Measurements from ENCODE around the gene CYP26B1. TPM values are rescaled to one million over a fixed set of nuclear protein-coding genes. Genes with fewer than 3 reads are reported as not detected.

CYP26B1 gene
- total and polyA plus RNA-seq, 2 of the 8 experiments (the other 6 are each of a cell fraction or from before 2014, with no cell fraction given): 0.06 to 0.69 TPM

DNA sequence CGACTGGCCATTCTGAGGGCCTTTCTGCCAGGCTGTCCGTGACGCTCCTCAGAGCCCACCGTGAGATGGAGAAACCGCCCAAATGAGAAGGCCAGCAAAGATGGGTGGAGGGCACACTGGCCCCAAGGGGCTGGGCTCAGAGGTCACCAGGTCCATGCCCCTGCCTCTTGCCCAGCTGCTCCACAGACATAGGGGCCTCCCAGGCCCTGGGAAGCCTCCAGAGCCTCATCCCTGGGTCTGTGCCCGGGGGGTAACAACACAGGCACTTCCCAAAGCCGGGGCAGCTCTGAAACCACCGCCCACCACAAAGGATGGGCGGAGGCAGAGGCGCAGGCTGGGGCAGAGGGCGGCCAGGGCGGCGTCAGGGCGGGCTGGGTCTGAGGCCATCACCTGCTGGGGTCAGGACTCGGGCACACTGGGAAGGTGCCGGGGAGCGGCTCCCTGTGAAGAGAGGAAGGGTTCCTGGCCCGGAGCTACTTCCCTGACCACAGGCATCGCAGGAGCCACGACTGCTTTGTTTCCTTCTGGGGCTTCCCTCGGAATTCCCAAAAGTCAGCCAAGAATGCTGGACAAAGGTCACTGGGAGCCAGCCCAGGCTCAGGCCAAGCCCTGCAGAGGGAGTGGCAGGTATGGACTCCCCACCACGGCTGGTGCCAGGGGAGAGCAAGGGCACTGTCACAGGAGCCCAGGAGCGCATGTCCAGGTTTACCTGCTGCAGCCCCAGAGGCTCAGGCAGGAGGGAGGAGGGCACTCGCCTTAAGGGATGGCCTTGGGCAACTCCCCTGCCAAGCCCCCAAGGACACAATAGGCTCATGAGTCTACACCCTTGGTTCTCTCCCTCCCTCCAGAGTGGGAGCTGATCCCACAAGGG is 9.4 kb downstream of the CYP26B1 start:
- Histone ChIP-seq H3K4me1 (replicated peaks in 1 of 4; ENCODE audit: control insufficient read depth in 3 of 4, insufficient read depth in 4 of 4, low read length in 3 of 4) (peaks cover 0 to 15% (median 11%) of the 10 kb centered on the region in 4 experiments; a peak in 6 of 7 replicates), H3K36me3 (ENCODE audit: control insufficient read depth in 2 of 4, insufficient read depth in 4 of 4, low read length in 3 of 4) (no peaks in the 10 kb centered on the region), H3K4me3 (ENCODE audit: extremely low read depth in 1 of 4, insufficient read depth in 2 of 4, low read depth in 3 of 4, low read length in 4 of 4) (no peak overlapping the region), H3K18ac (ENCODE audit: extremely low read depth, low read length) (peak overlapping the region; percentile 32), H3K79me2 (ENCODE audit: control insufficient read depth in 1 of 2, insufficient read depth in 2 of 2, low read length in 2 of 2) (no peaks in the 10 kb centered on the region), H4K20me1 (replicated peaks in 1 of 2; ENCODE audit: control insufficient read depth in 1 of 2, insufficient read depth in 2 of 2, low read length in 2 of 2) (peaks cover 0 to 4% of the 10 kb centered on the region in 2 experiments), H3K27ac (ENCODE audit: low read depth, low read length) (no peak overlapping the region), H3K9ac (replicated peaks in 1 of 4; ENCODE audit: extremely low read depth in 1 of 4, low read depth in 3 of 4, low read length in 3 of 4) (no peak overlapping the region), H3K14ac (ENCODE audit: insufficient read length) (no peak overlapping the region), H4K8ac (ENCODE audit: extremely low read depth, insufficient read depth, low read length) (no peak overlapping the region), H3K9me3 (ENCODE audit: insufficient read depth in 2 of 2, low read depth in 1 of 2, low read length in 1 of 2) (no peaks in the 10 kb centered on the region), H3K4me2 (ENCODE audit: insufficient read depth in 1 of 2, low read depth in 2 of 2, low read length in 2 of 2) (no peak overlapping the region), H2BK15ac (ENCODE audit: low read length) (no peak overlapping the region), H2AK5ac (ENCODE audit: low read depth, low read length) (no peak overlapping the region), H2AFZ (ENCODE audit: low read length) (no peak overlapping the region), H3K27me3 (replicated peaks in 1 of 4; ENCODE audit: control insufficient read depth in 3 of 4, extremely low read depth in 1 of 4, insufficient read depth in 3 of 4, low read length in 3 of 4) (peaks cover 18 to 39% (median 36%) of the 10 kb centered on the region in 4 experiments), H3K23me2 (ENCODE audit: low read depth, low read length) (peaks cover 4% of the 10 kb centered on the region; the same call in 1 of the 2 replicates), H2BK12ac (ENCODE audit: low read depth, low read length) (no peak overlapping the region), H3K23ac (ENCODE audit: insufficient read length) (no peak overlapping the region), H3K4ac (replicated peaks; ENCODE audit: insufficient read length, low read depth, low read length) (no peak overlapping the region), H4K5ac (ENCODE audit: insufficient read length, low read depth, low read length) (no peak overlapping the region), H3K79me1 (ENCODE audit: low read depth, low read length) (no peaks in the 10 kb centered on the region), H2BK5ac (ENCODE audit: low read depth, low read length) (no peak overlapping the region), H2BK20ac (ENCODE audit: low read length) (no peak overlapping the region), H4K91ac (replicated peaks; ENCODE audit: insufficient read length, low read length) (no peak overlapping the region), H3K56ac (replicated peaks; ENCODE audit: insufficient read length, low read depth, low read length) (no peak overlapping the region), H2BK120ac (replicated peaks; ENCODE audit: low read depth, low read length) (no peak overlapping the region)
- ChIA-PET CTCF (ENCODE audit: partially characterized antibody) (interaction anchor here (0.6 to 9.5 kb wide), 40 partner anchors 10 to 1039 kb away, joined by 3 to 70 read pairs (median 3); no protein-coding TSS in a partner anchor), POLR2A (ENCODE audit: partially characterized antibody) (no interaction called here)
- 72% methylated on average over 23 of the region's 24 CpGs; no CpG with 5 or more reads in 1 of the 2 experiments for WGBS, 2 experiments (ENCODE audit: extremely low coverage in 1 of 2, insufficient coverage in 1 of 2, insufficient read length in 1 of 2, insufficient replicate concordance in 2 of 2, low coverage in 1 of 2, low lambda C conversion rate in 2 of 2, missing lambda C conversion rate in 1 of 2)
- FAIRE-seq (no peak), DNase-seq (ENCODE audit: low read depth in 1 of 2, low spot score in 2 of 2) (no peak)
- TF ChIP-seq CTBP2 (IDR thresholded peaks at IDR 0.05; ENCODE audit: borderline replicate concordance, insufficient read depth, insufficient read length, low read length): no peak
- no peak for TF ChIP-seq HDAC2 (IDR thresholded peaks at IDR 0.05; ENCODE audit: borderline replicate concordance in 1 of 2, low read depth in 2 of 2, low read length in 2 of 2)
- TF ChIP-seq BCL11A (IDR thresholded peaks at IDR 0.05; ENCODE audit: low read depth in 2 of 2, low read length in 2 of 2): no peak
- TF ChIP-seq KDM1A (IDR thresholded peaks at IDR 0.05; ENCODE audit: borderline replicate concordance, low read length): no peak
- TF ChIP-seq TAF1 (IDR thresholded peaks at IDR 0.05; ENCODE audit: low read depth, low read length): no peak
- TF ChIP-seq ASH2L (IDR thresholded peaks at IDR 0.05; ENCODE audit: low read length): no peak
- no peak for TF ChIP-seq KDM5A (IDR thresholded peaks at IDR 0.05; ENCODE audit: low read length)
- no peak for TF ChIP-seq TCF12 (IDR thresholded peaks at IDR 0.05; ENCODE audit: low read depth, low read length)
- TF ChIP-seq SAP30 (IDR thresholded peaks at IDR 0.05; ENCODE audit: insufficient read depth, insufficient replicate concordance, low read length): no peak

Measured in H1 (cell line).